Activated naive CD4-positive, alpha-beta T cell treated with anti-CD3 and anti-CD28 coated beads for 36 hours (primary cell): ENCODE measurements around the gene C2CD5. TPM values are rescaled to one million over a fixed set of nuclear protein-coding genes. Genes with fewer than 3 reads are reported as not detected.

Source experiments
- CTCF ChIA-PET: fragments of 350-600 bp; sonication (Branson Sonifier 250); formaldehyde crosslinking; loops from one replicate; lab custom pipeline; 2021; ENCODE audit warnings: antibody characterized with exemption; lab: Charles Lee
- DNase-seq: peaks from one replicate; pipeline ENCODE4 v3.0.0-alpha.2; 2020
- H3K27ac Mint-ChIP-seq: one replicate; pipeline ENCODE4 v1.8.0; 2021; ENCODE audit warnings: mild to moderate bottlenecking, mixed read lengths
- H3K27me3 Mint-ChIP-seq: one replicate; pipeline ENCODE4 v1.8.0; 2021; ENCODE audit warnings: low read depth, mixed read lengths
- H3K36me3 Mint-ChIP-seq: one replicate; pipeline ENCODE4 v1.8.0; 2021; ENCODE audit warnings: low read depth, mixed read lengths
- H3K4me1 Mint-ChIP-seq: one replicate; pipeline ENCODE4 v1.8.0; 2021; ENCODE audit warnings: low read depth, mixed read lengths
- H3K4me3 Mint-ChIP-seq: one replicate; pipeline ENCODE4 v1.8.0; 2021; ENCODE audit warnings: mild to moderate bottlenecking, moderate library complexity, mixed read lengths
- H3K9me3 Mint-ChIP-seq: one replicate; pipeline ENCODE4 v1.8.0; 2021; ENCODE audit warnings: mixed read lengths
- intact Hi-C: fragments of 100-400 bp; cut with micrococcal nuclease; formaldehyde crosslinking; loops from one replicate; pipeline ENCODE4 v1.15.1; 2023
- total RNA-seq, 2 experiments: library from RNA; stranded (reverse); gene quantifications; one replicate each; pipeline ENCODE4 v1.2.3, GENCODE V29; 2021

C2CD5 gene
- total RNA-seq, 2 experiments from 2014 or later = 34.5 to 39.9 TPM

- Mint-ChIP-seq H3K4me3 (no peak overlapping the region), H3K27ac (no peak overlapping the region), H3K36me3 (peaks cover 6% of the 10 kb centered on the region), H3K9me3 (peaks cover 9% of the 10 kb centered on the region), H3K27me3 (peaks cover 4% of the 10 kb centered on the region), H3K4me1 (no peaks in the 10 kb centered on the region)
- DNase-seq = no peak
- intact Hi-C loops = no loop called here
- CTCF ChIA-PET = interaction anchor here (0.5 to 2.9 kb wide), 3 partner anchors 22 to 449 kb away, joined by 3 to 7 read pairs (median 3); no protein-coding TSS in a partner anchor
Observed at GRCh38 chr12:22551624-22552023, 7.3 kb upstream of the C2CD5 start.

GRCh38 chr12:22545255-22545654, 913 bp upstream of the C2CD5 start:
- Mint-ChIP-seq H3K36me3 (peaks cover 11% of the 10 kb centered on the region), H3K9me3 (no peaks in the 10 kb centered on the region), H3K27ac (peak overlapping the region; percentile 70), H3K4me1 (peaks cover 35% of the 10 kb centered on the region), H3K27me3 (no peaks in the 10 kb centered on the region), H3K4me3 (peak overlapping the region; percentile 68)
- intact Hi-C loops = loop anchor here (2.0 kb wide), 1 partner anchor 16 kb away; no protein-coding TSS in a partner anchor
- CTCF ChIA-PET = interaction anchor here (1.3 to 1.8 kb wide), 2 partner anchors 16 to 79 kb away, joined by 4 to 7 read pairs; partner anchors contain the start of gene ETNK1
- DNase-seq = no peak

GRCh38 chr12:22543246-22544037, 900 bp downstream of the C2CD5 start:
- peak overlapping the region; percentile 91 for H3K4me3 Mint-ChIP-seq
- CTCF ChIA-PET = interaction anchor here (1.2 to 1.8 kb wide), 2 partner anchors 14 to 93 kb away, joined by 3 to 4 read pairs; no protein-coding TSS in a partner anchor

GRCh38 chr12:22541496-22542155, 2.7 kb downstream of the C2CD5 start:
- H3K27ac Mint-ChIP-seq = no peak overlapping the region
- peaks cover 20% of the 10 kb centered on the region for H3K36me3 Mint-ChIP-seq
- peaks cover 56% of the 10 kb centered on the region for H3K4me1 Mint-ChIP-seq
- peak; percentile 15 for DNase-seq
- H3K9me3 Mint-ChIP-seq = no peaks in the 10 kb centered on the region
- H3K4me3 Mint-ChIP-seq = no peak overlapping the region
- intact Hi-C loops = loop anchor here (5.0 kb wide), 3 partner anchors 131 to 864 kb away; no protein-coding TSS in a partner anchor
- CTCF ChIA-PET = no interaction called here
- H3K27me3 Mint-ChIP-seq = no peaks in the 10 kb centered on the region

More at GRCh38 chr12:22543246-22544037, 900 bp downstream of the C2CD5 start:
- Mint-ChIP-seq H3K27me3 (no peaks in the 10 kb centered on the region), H3K9me3 (no peaks in the 10 kb centered on the region), H3K4me1 (peaks cover 48% of the 10 kb centered on the region), H3K36me3 (peaks cover 18% of the 10 kb centered on the region), H3K27ac (peak overlapping the region; percentile 91)
- DNase-seq = peak; percentile 74
- intact Hi-C loops = loop anchor here (1.0 to 5.0 kb wide), 9 partner anchors 8 to 886 kb away; partner anchors contain the start of genes CMAS, ETNK1 and LDHB

GRCh38 chr12:22539055-22539454, 5.3 kb downstream of the C2CD5 start:
- peaks cover 62% of the 10 kb centered on the region for H3K4me1 Mint-ChIP-seq
- H3K27me3 Mint-ChIP-seq = no peaks in the 10 kb centered on the region
- no peaks in the 10 kb centered on the region for H3K9me3 Mint-ChIP-seq
- H3K27ac Mint-ChIP-seq = no peak overlapping the region
- intact Hi-C loops = no loop called here
- CTCF ChIA-PET = interaction anchor here (0.7 kb wide), 1 partner anchor 10 kb away, joined by 4 read pairs; no protein-coding TSS in a partner anchor
- H3K36me3 Mint-ChIP-seq = peaks cover 22% of the 10 kb centered on the region
- no peak for DNase-seq
- H3K4me3 Mint-ChIP-seq = no peak overlapping the region

GRCh38 chr12:22538311-22538710, 6.0 kb downstream of the C2CD5 start:
- H3K27ac Mint-ChIP-seq = no peak overlapping the region
- H3K4me1 Mint-ChIP-seq = peaks cover 61% of the 10 kb centered on the region
- CTCF ChIA-PET = interaction anchor here (0.8 kb wide), 1 partner anchor 9 kb away, joined by 3 read pairs; no protein-coding TSS in a partner anchor
- no peak overlapping the region for H3K4me3 Mint-ChIP-seq
- no peaks in the 10 kb centered on the region for H3K9me3 Mint-ChIP-seq
- peaks cover 23% of the 10 kb centered on the region for H3K36me3 Mint-ChIP-seq
- no peaks in the 10 kb centered on the region for H3K27me3 Mint-ChIP-seq
- intact Hi-C loops = no loop called here
- no peak for DNase-seq

GRCh38 chr12:22536971-22537544, 7.3 kb downstream of the C2CD5 start:
- CTCF ChIA-PET = interaction anchor here (0.6 kb wide), 1 partner anchor 238 kb away, joined by 5 read pairs; no protein-coding TSS in a partner anchor
- no peak overlapping the region for H3K4me3 Mint-ChIP-seq
- H3K27me3 Mint-ChIP-seq = no peaks in the 10 kb centered on the region
- DNase-seq = no peak
- H3K27ac Mint-ChIP-seq = no peak overlapping the region
- peaks cover 34% of the 10 kb centered on the region for H3K36me3 Mint-ChIP-seq
- intact Hi-C loops = no loop called here
- H3K9me3 Mint-ChIP-seq = no peaks in the 10 kb centered on the region
- H3K4me1 Mint-ChIP-seq = peaks cover 51% of the 10 kb centered on the region

- Mint-ChIP-seq H3K36me3 (peaks cover 38% of the 10 kb centered on the region), H3K27me3 (no peaks in the 10 kb centered on the region), H3K4me3 (no peak overlapping the region), H3K27ac (no peak overlapping the region), H3K4me1 (peaks cover 45% of the 10 kb centered on the region), H3K9me3 (no peaks in the 10 kb centered on the region)
- intact Hi-C loops = no loop called here
- CTCF ChIA-PET = no interaction called here
- no peak for DNase-seq
Observed at GRCh38 chr12:22536346-22536945, 7.9 kb downstream of the C2CD5 start.

GRCh38 chr12:22535478-22535877, 8.9 kb downstream of the C2CD5 start:
- no peak for DNase-seq
- H3K9me3 Mint-ChIP-seq = no peaks in the 10 kb centered on the region
- no peaks in the 10 kb centered on the region for H3K27me3 Mint-ChIP-seq
- no peak overlapping the region for H3K4me3 Mint-ChIP-seq
- H3K4me1 Mint-ChIP-seq = peaks cover 38% of the 10 kb centered on the region
- H3K36me3 Mint-ChIP-seq = peaks cover 37% of the 10 kb centered on the region
- H3K27ac Mint-ChIP-seq = no peak overlapping the region
- CTCF ChIA-PET = no interaction called here
- intact Hi-C loops = loop anchor here (1.0 kb wide), 1 partner anchor 8 kb away; no protein-coding TSS in a partner anchor

GRCh38 chr12:22535038-22535437, 9.3 kb downstream of the C2CD5 start:
- no peaks in the 10 kb centered on the region for H3K9me3 Mint-ChIP-seq
- peaks cover 34% of the 10 kb centered on the region for H3K36me3 Mint-ChIP-seq
- no peak overlapping the region for H3K27ac Mint-ChIP-seq
- intact Hi-C loops = loop anchor here (1.0 kb wide), 1 partner anchor 8 kb away; no protein-coding TSS in a partner anchor
- CTCF ChIA-PET = no interaction called here
- H3K27me3 Mint-ChIP-seq = no peaks in the 10 kb centered on the region
- no peak overlapping the region for H3K4me3 Mint-ChIP-seq
- peaks cover 35% of the 10 kb centered on the region for H3K4me1 Mint-ChIP-seq
- DNase-seq = no peak

- Mint-ChIP-seq H3K27ac (no peak overlapping the region), H3K4me3 (no peak overlapping the region), H3K27me3 (no peaks in the 10 kb centered on the region), H3K36me3 (peaks cover 32% of the 10 kb centered on the region), H3K4me1 (peaks cover 24% of the 10 kb centered on the region), H3K9me3 (no peaks in the 10 kb centered on the region)
- CTCF ChIA-PET = interaction anchor here (5.7 kb wide), 1 partner anchor 138 kb away, joined by 29 read pairs; no protein-coding TSS in a partner anchor
- intact Hi-C loops = no loop called here
- DNase-seq = no peak
Observed at GRCh38 chr12:22533155-22533554, 11.2 kb downstream of the C2CD5 start.
